Smooth muscle cell (in vitro differentiated cells): ENCODE measurements around the gene BRD2. TPM values are rescaled to one million over a fixed set of nuclear protein-coding genes. Genes with fewer than 3 reads are reported as not detected.

Experiments used
- DNase-seq: peaks from one replicate; lab custom pipeline; 2025; ENCODE audit not compliant: unreplicated experiment; lab: John Stamatoyannopoulos, UW
- H2AFZ ChIP-seq: fragments of 200-600 bp; sonication (generic); 2 replicates; pipeline ENCODE4 v1.6.0; 2016; ENCODE audit warnings: antibody characterized with exemption, low read depth, mild to moderate bottlenecking
- H3F3A ChIP-seq: fragments of 200-600 bp; sonication (generic); 2 replicates; pipeline ENCODE4 v1.6.0; 2017; ENCODE audit warnings: antibody characterized with exemption, low read depth
- H3K27ac ChIP-seq: fragments of 200-600 bp; sonication (generic); 2 replicates; pipeline ENCODE4 v1.5.1; 2016; ENCODE audit warnings: low read depth, mild to moderate bottlenecking
- H3K27me3 ChIP-seq: fragments of 200-600 bp; sonication (generic); 2 replicates; pipeline ENCODE4 v1.6.1; 2016; ENCODE audit warnings: low read depth, mild to moderate bottlenecking
- H3K36me3 ChIP-seq: fragments of 200-600 bp; sonication (generic); 2 replicates; pipeline ENCODE4 v1.5.1; 2016; ENCODE audit warnings: low read depth
- H3K4me1 ChIP-seq: fragments of 200-600 bp; sonication (generic); 2 replicates; pipeline ENCODE4 v1.5.1; 2016; ENCODE audit warnings: low read depth
- H3K4me2 ChIP-seq: fragments of 200-600 bp; sonication (generic); 2 replicates; pipeline ENCODE4 v1.6.0; 2016; ENCODE audit warnings: mild to moderate bottlenecking
- H3K4me3 ChIP-seq: fragments of 200-600 bp; sonication (generic); 2 replicates; pipeline ENCODE4 v1.5.1; 2016; ENCODE audit warnings: mild to moderate bottlenecking
- H3K79me2 ChIP-seq: fragments of 200-600 bp; sonication (generic); 2 replicates; pipeline ENCODE4 v1.6.0; 2016; ENCODE audit warnings: low read depth, mild to moderate bottlenecking
- H3K9ac ChIP-seq: fragments of 200-600 bp; sonication (generic); 2 replicates; pipeline ENCODE4 v1.6.0; 2016; ENCODE audit warnings: low read depth
- H3K9me3 ChIP-seq: fragments of 200-600 bp; sonication (generic); replicated peaks from 2 replicates; pipeline ENCODE4 v1.5.1; 2016; ENCODE audit warnings: low read depth
- H4K20me1 ChIP-seq: fragments of 200-600 bp; sonication (generic); 2 replicates; pipeline ENCODE4 v1.6.0; 2016; ENCODE audit warnings: low read depth
- CTCF ChIP-seq: fragments of 200-600 bp; sonication (generic); IDR thresholded peaks from 2 replicates; pipeline ENCODE4 v1.5.1; 2017; ENCODE audit warnings: borderline replicate concordance, mild to moderate bottlenecking, antibody characterized with exemption; ENCODE audit not compliant: insufficient read depth, poor library complexity, severe bottlenecking
- WGBS: methylation state at CpG from one replicate; pipeline ENCODE4 v1.1.7; 2016; ENCODE audit warnings: low lambda C conversion rate; 5-methylcytosine and 5-hydroxymethylcytosine counted together
- polyA plus RNA-seq: library from polyadenylated mRNA; unstranded; fragments of >200 nt; fragmentation: Nextera tagmentation; extraction: Ambion mirVana; gene quantifications from 2 replicates; pipeline ENCODE4 v1.2.1, GENCODE V29; 2016
- total RNA-seq: library from RNA; depleted of rRNA; stranded (reverse); fragments of >200 nt; gene quantifications from 2 replicates; pipeline ENCODE4 v1.2.3, GENCODE V29; 2014

Gene BRD2
- total and polyA plus RNA-seq, 2 experiments from 2014 or later = 162 to 205 TPM

- H3F3A ChIP-seq = peaks cover 31% of the 10 kb centered on the region
- peak overlapping the region; percentile 90 for H2AFZ ChIP-seq
- no peaks in the 10 kb centered on the region for H3K36me3 ChIP-seq
- peak overlapping the region; percentile 99 for H3K9ac ChIP-seq
- H3K27ac ChIP-seq = peak overlapping the region; percentile 99
- no peak for DNase-seq
- peaks cover 50% of the 10 kb centered on the region for H3K79me2 ChIP-seq
- H3K4me1 ChIP-seq = peaks cover 11% of the 10 kb centered on the region
- H3K4me3 ChIP-seq = peak overlapping the region; percentile 84
- 10% methylated on average over 16 of the region's 16 CpGs for WGBS
- peak; percentile 34 for TF ChIP-seq CTCF
- peak overlapping the region; percentile 95 for H3K4me2 ChIP-seq
- peaks cover 16% of the 10 kb centered on the region for H4K20me1 ChIP-seq
- no peaks in the 10 kb centered on the region for H3K27me3 ChIP-seq
- no peaks in the 10 kb centered on the region for H3K9me3 ChIP-seq
These were observed 973 bp upstream of the BRD2 start for GRCh38 chr6:32967151-32968091.

DNA sequence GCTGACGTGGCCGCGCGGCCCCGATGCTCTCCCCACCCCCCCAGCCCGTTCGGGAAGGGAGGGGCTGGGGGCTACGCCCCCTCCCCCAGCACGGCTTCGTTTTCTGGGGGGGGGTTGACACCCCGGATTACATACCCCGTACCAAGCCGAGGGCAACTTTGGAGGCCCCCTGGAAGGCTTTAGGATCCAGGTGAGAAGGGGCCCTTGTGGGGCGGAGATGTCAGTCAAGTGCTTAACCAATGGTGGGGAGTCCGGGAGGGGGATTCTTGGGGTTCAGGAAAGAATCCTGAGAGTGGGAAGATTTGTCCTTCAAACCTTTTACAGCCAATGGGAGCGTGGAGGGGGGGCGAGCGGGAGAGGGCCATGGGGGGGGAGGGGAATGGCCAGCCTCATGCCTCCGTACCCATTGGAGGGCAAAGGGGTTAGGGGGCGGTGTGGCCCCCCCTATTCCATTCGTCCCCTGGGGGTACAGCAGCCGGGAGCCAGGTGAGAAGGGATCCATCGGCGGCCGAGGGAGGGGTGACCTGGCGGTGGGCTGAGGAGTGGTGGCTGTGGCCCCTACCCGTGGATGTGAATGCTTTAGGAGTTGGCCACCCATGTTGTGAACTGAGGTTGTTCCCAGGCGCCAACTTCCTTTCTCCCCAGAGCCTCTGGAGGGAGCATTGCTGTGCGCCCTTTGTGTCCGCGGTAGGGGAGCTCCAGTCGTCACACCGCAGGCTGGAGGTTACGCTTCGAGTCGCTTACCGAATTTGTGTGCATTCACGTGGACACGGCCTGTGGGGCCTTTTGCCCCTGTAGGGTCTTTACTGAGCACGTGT lies 682 bp downstream of the BRD2 start:
- peaks cover 41% of the 10 kb centered on the region for H3F3A ChIP-seq
- no peaks in the 10 kb centered on the region for H3K27me3 ChIP-seq
- no peaks in the 10 kb centered on the region for H3K9me3 ChIP-seq
- peaks cover 32% of the 10 kb centered on the region for H4K20me1 ChIP-seq
- peak overlapping the region; percentile 99 for H3K27ac ChIP-seq
- H3K36me3 ChIP-seq = no peaks in the 10 kb centered on the region
- H3K9ac ChIP-seq = peak overlapping the region; percentile 99
- H3K79me2 ChIP-seq = peaks cover 54% of the 10 kb centered on the region
- no peak for TF ChIP-seq CTCF
- DNase-seq = peak; percentile 58
- peak overlapping the region; percentile 95 for H3K4me2 ChIP-seq
- peaks cover 11% of the 10 kb centered on the region for H3K4me1 ChIP-seq
- peak overlapping the region; percentile 84 for H3K4me3 ChIP-seq
- no peak overlapping the region for H2AFZ ChIP-seq
- WGBS = under 1% methylated on average over 26 of the region's 40 CpGs

- H3K4me3 ChIP-seq = peak overlapping the region; percentile 84
- H3K4me1 ChIP-seq = peaks cover 13% of the 10 kb centered on the region
- H3K27ac ChIP-seq = peak overlapping the region; percentile 99
These were observed 1.5 kb downstream of the BRD2 start for GRCh38 chr6:32969685-32970412.

More at GRCh38 chr6:32969685-32970412, 1.5 kb downstream of the BRD2 start:
- no peaks in the 10 kb centered on the region for H3K9me3 ChIP-seq
- H2AFZ ChIP-seq = no peak overlapping the region
- H3F3A ChIP-seq = peaks cover 48% of the 10 kb centered on the region
- 1% methylated on average over 18 of the region's 19 CpGs for WGBS
- peaks cover 40% of the 10 kb centered on the region for H4K20me1 ChIP-seq
- H3K79me2 ChIP-seq = peaks cover 58% of the 10 kb centered on the region
- no peaks in the 10 kb centered on the region for H3K36me3 ChIP-seq
- peak overlapping the region; percentile 95 for H3K4me2 ChIP-seq
- peak; percentile 37 for TF ChIP-seq CTCF
- H3K27me3 ChIP-seq = no peaks in the 10 kb centered on the region
- peak overlapping the region; percentile 99 for H3K9ac ChIP-seq
- peak; percentile 71 for DNase-seq
